ENCODE data around the gene APOB. TPM values are rescaled to one million over a fixed set of nuclear protein-coding genes. Genes with fewer than 3 reads are reported as not detected.

Gene APOB
- total RNA-seq, 4 donors from 2014 or later, result 0.95 to 17.4 (median 10.6) TPM

GRCh38 chr2:21041462-21041861 lies 2.4 kb downstream of the APOB start:
- DNase-seq (ENCODE audit: low spot score) (no peak), ATAC-seq (ENCODE audit: low FRiP score) (no peak)
- no peak for TF ChIP-seq CTCF (IDR thresholded peaks at IDR 0.05)

GRCh38 chr2:21040468-21041377 lies 3.1 kb downstream of the APOB start:
- ATAC-seq (ENCODE audit: low FRiP score) (no peak), DNase-seq (ENCODE audit: low spot score) (no peak)
- no peak for TF ChIP-seq CTCF (IDR thresholded peaks at IDR 0.05)

GRCh38 chr2:21039979-21040467 lies 3.9 kb downstream of the APOB start:
- DNase-seq (ENCODE audit: low spot score) (no peak), ATAC-seq (ENCODE audit: low FRiP score) (no peak)
- TF ChIP-seq CTCF (IDR thresholded peaks at IDR 0.05), result no peak

GRCh38 chr2:21039080-21039556 lies 4.8 kb downstream of the APOB start:
- TF ChIP-seq CTCF (IDR thresholded peaks at IDR 0.05), result no peak
- DNase-seq (ENCODE audit: low spot score) (no peak), ATAC-seq (ENCODE audit: low FRiP score) (no peak)

GRCh38 chr2:21038403-21039073 lies 5.3 kb downstream of the APOB start:
- ATAC-seq (ENCODE audit: low FRiP score) (peak; percentile 37), DNase-seq (ENCODE audit: low spot score) (no peak)
- TF ChIP-seq CTCF (IDR thresholded peaks at IDR 0.05), result no peak

- no peak for ATAC-seq (ENCODE audit: low FRiP score)
- no peak for DNase-seq (ENCODE audit: low spot score)
- TF ChIP-seq CTCF (IDR thresholded peaks at IDR 0.05), result no peak
These were observed 6.2 kb downstream of the APOB start for GRCh38 chr2:21037671-21038108.

All from omental fat pad (tissue), 4 donors.